Posterior vena cava (tissue), 2 donors: ENCODE measurements around the gene MFSD6L. TPM values are rescaled to one million over a fixed set of nuclear protein-coding genes. Genes with fewer than 3 reads are reported as not detected.

Source experiments
- DNase-seq: peaks from one replicate; pipeline ENCODE4 v3.0.0-alpha.2; 2020; ENCODE audit warnings: low spot score
- intact Hi-C, 2 donors: fragments of 100-400 bp; cut with DNase I; formaldehyde crosslinking; loops; one replicate each; pipeline versions ENCODE4 v1.14.1 to v1.14.2; 2022 to 2023
- total RNA-seq, 2 donors: library from RNA; stranded (reverse); fragmentation: NEBNext Ultra II Directional; extraction: Animal tissue kit (Norgen Biotek cat#: 25700); gene quantifications; one replicate each; pipeline ENCODE4 v1.2.1, GENCODE V29; 2021
- donor health status: DM: yes; HTN: yes; CAD: no.
- donor health status: DM: yes; HTN: yes; CAD: no.

MFSD6L gene
- total RNA-seq, 2 donors from 2014 or later: 0.19 TPM; not detected in 1

DNA sequence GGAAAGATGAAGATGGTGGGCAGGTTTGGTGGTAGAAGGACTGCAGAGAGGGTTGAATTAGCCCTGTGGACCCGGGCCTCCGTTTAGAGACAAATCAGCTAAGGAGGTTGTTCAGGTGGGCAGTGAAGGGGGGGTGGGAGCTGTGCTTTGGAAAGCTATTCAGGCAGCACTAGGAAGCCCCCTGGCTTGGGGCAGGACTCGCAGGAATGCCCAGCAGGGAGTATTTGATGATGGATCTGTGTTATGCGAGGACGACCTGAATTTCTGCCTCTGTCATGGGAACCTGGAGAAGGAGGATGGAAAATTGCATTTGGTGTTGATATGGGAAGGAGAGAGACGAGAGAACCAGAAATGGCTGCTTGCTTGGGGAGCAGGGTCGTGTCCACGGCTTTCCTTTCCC, 44.3 kb downstream of the MFSD6L start:
- intact Hi-C loops: no loop called here
- no peak for DNase-seq

DNA sequence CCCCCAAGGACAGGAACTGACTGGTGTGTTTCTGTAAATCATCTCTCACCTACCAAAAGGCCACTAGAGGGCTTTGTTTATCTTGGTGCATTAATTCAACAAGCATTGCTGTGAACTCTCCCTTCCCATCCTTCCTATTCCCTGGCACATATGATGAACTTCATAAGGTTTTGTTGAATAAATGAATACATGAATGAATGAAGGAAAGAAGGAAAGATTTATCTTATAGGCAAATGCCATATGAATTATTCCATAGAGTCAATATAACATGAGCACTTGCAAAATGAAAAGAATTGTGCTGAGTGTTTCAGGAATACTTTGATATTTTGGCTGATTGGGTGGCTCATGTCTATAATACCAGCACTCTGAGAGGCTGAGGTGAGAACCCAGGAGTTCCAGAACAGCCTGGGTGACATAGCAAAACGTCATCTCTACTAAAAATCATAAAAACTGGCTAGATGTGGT, 45.2 kb downstream of the MFSD6L start:
- intact Hi-C loops: no loop called here

DNA sequence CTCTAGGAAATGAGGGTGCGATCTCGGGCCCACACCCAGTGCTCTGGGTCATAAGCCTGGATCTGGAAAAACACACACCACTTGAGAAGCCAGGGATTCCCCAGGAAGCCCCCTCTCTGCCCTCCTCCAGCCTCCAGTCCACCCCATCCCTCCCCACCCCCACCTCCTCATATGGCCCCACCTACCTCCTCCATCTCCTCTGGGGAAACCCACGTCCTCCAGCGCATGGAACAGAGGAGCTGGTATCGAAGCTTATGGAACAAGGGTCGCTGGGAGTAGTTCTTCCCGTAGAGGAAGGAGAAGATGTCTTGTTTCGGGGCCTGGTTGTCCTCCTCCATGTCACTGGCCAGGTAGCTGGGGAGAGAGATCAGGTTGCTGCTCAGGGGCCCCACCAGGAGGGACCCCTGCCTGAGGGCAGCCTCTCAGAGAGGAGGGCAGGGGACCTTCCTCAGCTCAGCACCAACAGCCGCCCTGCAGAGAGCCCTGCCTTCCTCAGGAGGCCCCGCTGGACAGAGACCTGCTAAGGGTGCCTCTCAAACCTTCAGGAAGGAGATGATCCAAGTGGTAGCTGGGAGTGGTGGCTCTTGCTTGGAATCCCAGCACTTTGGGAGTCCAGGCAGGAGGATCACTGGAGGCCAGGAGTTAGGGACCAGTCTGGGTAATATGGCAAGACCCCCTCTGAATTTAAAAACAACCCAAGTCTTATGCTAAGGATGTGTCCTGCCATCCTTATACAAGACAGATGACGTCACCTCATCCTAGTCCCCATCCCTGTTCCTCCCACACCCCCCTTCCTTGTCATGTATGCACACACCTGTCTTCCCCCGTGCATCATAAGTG, 45.8 kb downstream of the MFSD6L start:
- intact Hi-C loops: no loop called here
- no peak for DNase-seq

More for the DNA sequence above, 45.2 kb downstream of the MFSD6L start:
- no peak for DNase-seq

DNA sequence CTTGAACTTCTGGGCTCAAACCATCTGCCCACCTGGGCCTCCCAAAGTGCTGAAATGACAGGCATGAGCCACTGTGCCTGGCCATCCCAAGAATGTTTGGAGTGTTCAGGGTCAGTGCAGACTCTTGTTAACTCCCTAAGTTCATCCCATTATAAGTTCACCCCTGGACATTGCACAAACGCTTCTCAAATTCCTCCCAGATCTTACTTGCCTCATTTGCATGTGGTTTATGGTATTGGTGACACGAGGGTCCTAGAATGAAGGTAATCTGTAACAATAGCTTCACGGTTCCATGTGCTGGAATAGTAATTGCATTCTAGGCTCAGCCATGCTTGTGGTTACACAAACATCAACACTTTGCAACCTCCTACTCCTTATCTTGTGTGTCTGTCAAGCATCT, 49.5 kb downstream of the MFSD6L start:
- intact Hi-C loops: loop anchor here (10.0 kb wide), 2 partner anchors 115 to 175 kb away; partner anchors contain the start of gene MYH10 (in 1 of the 2)

DNA sequence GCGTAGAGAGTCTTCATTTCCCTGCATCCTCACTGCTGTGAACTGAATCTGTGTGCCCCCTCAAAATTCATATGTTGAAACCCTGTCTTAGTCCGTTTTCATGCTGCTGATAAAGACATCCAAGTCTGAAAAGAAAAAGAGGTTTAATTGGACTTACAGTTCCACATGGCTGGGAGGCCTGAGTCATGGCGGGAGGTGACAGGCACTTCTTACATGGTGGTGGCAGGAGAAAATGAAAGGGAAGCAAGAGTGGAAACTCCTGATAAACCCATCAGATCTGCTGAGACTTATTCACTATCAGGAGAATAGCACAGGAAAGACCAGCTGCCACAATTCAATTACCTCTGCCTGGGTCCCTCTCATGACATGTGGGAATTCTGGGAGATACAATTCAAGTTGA, 51.4 kb downstream of the MFSD6L start:
- intact Hi-C loops: loop anchor here (2.0 to 10.0 kb wide), 3 partner anchors 113 to 175 kb away; partner anchors contain the start of gene MYH10 (in 1 of the 2)
- DNase-seq: no peak

More for the DNA sequence above, 49.5 kb downstream of the MFSD6L start:
- DNase-seq: no peak

Other genes starting within 250 kb of the MFSD6L start
- gene MYH10, start 168.6 kb downstream of the MFSD6L start, total RNA-seq: 100 to 1,000 TPM; 232 to 233 TPM
- gene CCDC42, start 54.5 kb downstream of the MFSD6L start, total RNA-seq: not detected
- not detected for gene SPDYE4, start 40.8 kb downstream of the MFSD6L start, total RNA-seq
- 1 to 10 TPM; 1.1 to 2.1 TPM for gene PIK3R6, start 68.3 kb upstream of the MFSD6L start, total RNA-seq
- 10 to 100 TPM; 15.2 to 18.0 TPM for gene PIK3R5, start 166.3 kb upstream of the MFSD6L start, total RNA-seq
- 10 to 100 TPM in 1 of 2 donors, 1 to 10 TPM in 1; 6.9 to 15.4 TPM for gene NTN1, start 222.1 kb upstream of the MFSD6L start, total RNA-seq